Keratinocyte (primary cell): ENCODE data around the gene TENT5A. TPM values are rescaled to one million over a fixed set of nuclear protein-coding genes. Genes with fewer than 3 reads are reported as not detected.

Source experiments
- DNase-seq: peaks from one replicate; pipeline ENCODE4 v3.0.0-alpha.2; 2011; ENCODE audit warnings: low read depth, missing footprints, low spot score
- FAIRE-seq: peaks from 2 replicates; lab custom pipeline; 2011; peaks lifted over from hg19 to GRCh38; lab: Jason Lieb, UNC
- H2AFZ ChIP-seq: 2 replicates; pipeline ENCODE4 v1.6.0; 2012; ENCODE audit warnings: low read length, control low read depth, inconsistent platforms; ENCODE audit not compliant: control insufficient read depth
- H3K27ac ChIP-seq: 2 replicates; pipeline ENCODE4 v1.5.1; 2011; ENCODE audit warnings: low read length; ENCODE audit not compliant: control insufficient read depth, insufficient read depth
- H3K27me3 ChIP-seq: 3 replicates; pipeline ENCODE4 v1.6.0; 2011; ENCODE audit warnings: low read length; ENCODE audit not compliant: control insufficient read depth, insufficient read depth; ENCODE audit errors: extremely low read depth
- H3K36me3 ChIP-seq, 2 experiments: 2 replicates in 1 of 2; 3 replicates in 1 of 2; pipeline ENCODE4 v1.5.1; 2011; ENCODE audit warnings: low read length in 2 of 2, mild to moderate bottlenecking in 1 of 2; ENCODE audit not compliant: control insufficient read depth in 2 of 2, insufficient read depth in 2 of 2; ENCODE audit errors: extremely low read depth in 1 of 2
- H3K4me1 ChIP-seq: 3 replicates; pipeline ENCODE4 v1.5.1; 2011; ENCODE audit warnings: low read length; ENCODE audit not compliant: control insufficient read depth, insufficient read depth; ENCODE audit errors: extremely low read depth
- H3K4me2 ChIP-seq: 3 replicates; pipeline ENCODE4 v1.6.0; 2011; ENCODE audit warnings: low read depth, low read length; ENCODE audit not compliant: control insufficient read depth, insufficient read depth; ENCODE audit errors: extremely low read depth
- H3K4me3 ChIP-seq, 3 experiments: fragments of 200-600 bp in 1 of 3; sonication (generic) in 1 of 3; 2 replicates in 2 of 3; 3 replicates in 1 of 3; pipeline ENCODE4 v1.5.1; 2011 to 2016; ENCODE audit warnings: low read length in 3 of 3, mild to moderate bottlenecking in 3 of 3, control low read depth in 2 of 3, inconsistent platforms in 1 of 3, low read depth in 1 of 3, mixed read lengths in 1 of 3, mixed run types in 1 of 3, moderate library complexity in 1 of 3; ENCODE audit not compliant: control insufficient read depth in 2 of 3, insufficient read depth in 2 of 3; ENCODE audit errors: extremely low read depth in 1 of 3
- H3K79me2 ChIP-seq: 2 replicates; pipeline ENCODE4 v1.6.0; 2012; ENCODE audit warnings: low read length; ENCODE audit not compliant: control insufficient read depth, insufficient read depth
- H3K9ac ChIP-seq: 3 replicates; pipeline ENCODE4 v1.6.0; 2011; ENCODE audit warnings: low read length; ENCODE audit not compliant: control insufficient read depth, insufficient read depth; ENCODE audit errors: extremely low read depth
- H3K9me1 ChIP-seq: 3 replicates; pipeline ENCODE4 v1.6.0; 2011; ENCODE audit warnings: low read length; ENCODE audit not compliant: control insufficient read depth, insufficient read depth; ENCODE audit errors: extremely low read depth
- H3K9me3 ChIP-seq: 2 replicates; pipeline ENCODE4 v1.5.1; 2012; ENCODE audit warnings: low read depth, low read length; ENCODE audit not compliant: control insufficient read depth
- H4K20me1 ChIP-seq: 3 replicates; pipeline ENCODE4 v1.6.0; 2011; ENCODE audit warnings: low read length; ENCODE audit not compliant: control insufficient read depth, insufficient read depth; ENCODE audit errors: extremely low read depth
- CTCF ChIP-seq, 3 experiments: IDR thresholded peaks in 1 of 3; conservative IDR thresholded peaks in 1 of 3; optimal IDR thresholded peaks in 1 of 3; 2 replicates in 2 of 3; 3 replicates in 1 of 3; pipeline versions ENCODE3 to v1.5.1; 2011; ENCODE audit warnings: low read length in 3 of 3, mild to moderate bottlenecking in 3 of 3, moderate library complexity in 2 of 3, control low read depth in 1 of 3, inconsistent platforms in 1 of 3; ENCODE audit not compliant: insufficient read depth in 2 of 3; ENCODE audit errors: extremely low read depth in 1 of 3
- EZH2 ChIP-seq: IDR thresholded peaks from one replicate; pipeline ENCODE4 v1.6.1; 2012; ENCODE audit warnings: inconsistent platforms, mild to moderate bottlenecking, low read length, moderate library complexity
- dilution Hi-C: fragments of 300-500 bp; cut with MboI; formaldehyde crosslinking; loops from one replicate; pipeline ENCODE4 v1.7.0; 2020; ENCODE audit warnings: low sequenced_read_pairs; ENCODE audit not compliant: extremely low pct_ligation_motif_present
- polyA plus RNA-seq, 5 experiments: library from polyadenylated mRNA; depleted of rRNA in 3 of 5; stranded (reverse) in 3 of 5; stranded (forward) in 1 of 5; unstranded in 1 of 5; fragments of >200 nt; gene quantifications; 1 replicate in 1 of 5; 2 replicates in 3 of 5; 3 replicates in 1 of 5; pipeline versions ENCODE4 v1.2.1 to v1.2.3, GENCODE V29; 2011 to 2012; ENCODE audit warnings: missing spikeins in 2 of 5, low read depth in 1 of 5, low replicate concordance in 1 of 5

Gene TENT5A
- polyA plus RNA-seq, 1 donor (not counting 4 experiments of a cell fraction or from before 2014, with no cell fraction given) = 1.6 TPM

- Histone ChIP-seq H2AFZ (no peak overlapping the region), H4K20me1 (no peaks in the 10 kb centered on the region), H3K9me1 (no peaks in the 10 kb centered on the region), H3K9ac (no peak overlapping the region), H3K79me2 (no peaks in the 10 kb centered on the region), H3K4me3 (no peak overlapping the region), H3K4me1 (peaks cover 16% of the 10 kb centered on the region), H3K4me2 (no peak overlapping the region), H3K27me3 (no peaks in the 10 kb centered on the region), H3K27ac (no peak overlapping the region), H3K9me3 (no peaks in the 10 kb centered on the region), H3K36me3 (no peaks in the 10 kb centered on the region)
- dilution Hi-C loops = no loop called here
- FAIRE-seq = no peak
- DNase-seq = no peak
- no peak for TF ChIP-seq EZH2
- no peak for TF ChIP-seq CTCF (optimal IDR thresholded peaks at IDR 0.05 in 1 of 3, IDR thresholded peaks at IDR 0.05 in 1 of 3, conservative IDR thresholded peaks at IDR 0.05 in 1 of 3; ENCODE audit: extremely low read depth in 1 of 3, insufficient read depth in 2 of 3, low read length in 3 of 3)
These were observed 17.9 kb upstream of the TENT5A start for GRCh38 chr6:81770381-81770780.

- Histone ChIP-seq H3K27ac (no peak overlapping the region), H3K9ac (no peak overlapping the region), H3K4me1 (peaks cover 16% of the 10 kb centered on the region), H3K4me2 (no peak overlapping the region), H3K9me1 (no peaks in the 10 kb centered on the region), H3K79me2 (no peaks in the 10 kb centered on the region), H3K9me3 (no peaks in the 10 kb centered on the region), H4K20me1 (no peaks in the 10 kb centered on the region), H3K4me3 (no peak overlapping the region), H3K36me3 (no peaks in the 10 kb centered on the region), H2AFZ (no peak overlapping the region), H3K27me3 (no peaks in the 10 kb centered on the region)
- dilution Hi-C loops = no loop called here
- peak; percentile 5 for FAIRE-seq
- DNase-seq = no peak
- TF ChIP-seq CTCF (optimal IDR thresholded peaks at IDR 0.05 in 1 of 3, IDR thresholded peaks at IDR 0.05 in 1 of 3, conservative IDR thresholded peaks at IDR 0.05 in 1 of 3; ENCODE audit: extremely low read depth in 1 of 3, insufficient read depth in 2 of 3, low read length in 3 of 3) (no peak), EZH2 (no peak)
These were observed 17.3 kb upstream of the TENT5A start for GRCh38 chr6:81769824-81770223.
